Right forelimb (tissue), 1 donor: ENCODE results near the gene COL20A1.
"Not testable (repeated sequence)": the region's sequence is repeated elsewhere in the genome, so short reads cannot be mapped to it uniquely, and the experiment has no call there.

Experiments
- DNase-seq: peaks from one replicate; pipeline ENCODE4 v3.0.0-alpha.2; 2018

The COL20A1 gene

GRCh38 chr20:63335711-63336110 lies 42.7 kb downstream of the COL20A1 start:
- no peak for DNase-seq

GRCh38 chr20:63336232-63336752 lies 43.3 kb downstream of the COL20A1 start:
- no peak for DNase-seq

- no peak for DNase-seq
Observed at GRCh38 chr20:63337786-63338420, 44.9 kb downstream of the COL20A1 start.

GRCh38 chr20:63339154-63340094 lies 46.4 kb downstream of the COL20A1 start:
- DNase-seq, result not testable (repeated sequence)

- not testable (repeated sequence) for DNase-seq
Observed at GRCh38 chr20:63340158-63340688, 47.2 kb downstream of the COL20A1 start.

- DNase-seq, result no peak
Observed at GRCh38 chr20:63342561-63343459, 49.8 kb downstream of the COL20A1 start.

- DNase-seq, result no peak
Observed at GRCh38 chr20:63343460-63344445, 50.8 kb downstream of the COL20A1 start.

GRCh38 chr20:63344616-63345327 lies 51.8 kb downstream of the COL20A1 start:
- DNase-seq, result no peak

- no peak for DNase-seq
Observed at GRCh38 chr20:63345328-63346100, 52.5 kb downstream of the COL20A1 start.

- DNase-seq, result no peak
Observed at GRCh38 chr20:63346131-63347080, 53.4 kb downstream of the COL20A1 start.

- no peak for DNase-seq
Observed at GRCh38 chr20:63347081-63347741, 54.2 kb downstream of the COL20A1 start.

GRCh38 chr20:63347950-63348827 lies 55.2 kb downstream of the COL20A1 start:
- DNase-seq, result no peak

- DNase-seq, result no peak
Observed at GRCh38 chr20:63348828-63349515, 56.0 kb downstream of the COL20A1 start.

GRCh38 chr20:63349516-63349895 lies 56.5 kb downstream of the COL20A1 start:
- no peak for DNase-seq

GRCh38 chr20:63350196-63350595 lies 57.2 kb downstream of the COL20A1 start:
- no peak for DNase-seq

- DNase-seq, result no peak
Observed at GRCh38 chr20:63350597-63351325, 57.8 kb downstream of the COL20A1 start.
